ENCODE results near the gene OIP5. TPM values are rescaled to one million over a fixed set of nuclear protein-coding genes. Genes with fewer than 3 reads are reported as not detected.

OIP5 gene
- total and polyA plus RNA-seq, 10 of the 15 experiments (the other 5 are each of a cell fraction or from before 2014, with no cell fraction given): 4.8 to 61.4 (median 22.1) TPM

DNA sequence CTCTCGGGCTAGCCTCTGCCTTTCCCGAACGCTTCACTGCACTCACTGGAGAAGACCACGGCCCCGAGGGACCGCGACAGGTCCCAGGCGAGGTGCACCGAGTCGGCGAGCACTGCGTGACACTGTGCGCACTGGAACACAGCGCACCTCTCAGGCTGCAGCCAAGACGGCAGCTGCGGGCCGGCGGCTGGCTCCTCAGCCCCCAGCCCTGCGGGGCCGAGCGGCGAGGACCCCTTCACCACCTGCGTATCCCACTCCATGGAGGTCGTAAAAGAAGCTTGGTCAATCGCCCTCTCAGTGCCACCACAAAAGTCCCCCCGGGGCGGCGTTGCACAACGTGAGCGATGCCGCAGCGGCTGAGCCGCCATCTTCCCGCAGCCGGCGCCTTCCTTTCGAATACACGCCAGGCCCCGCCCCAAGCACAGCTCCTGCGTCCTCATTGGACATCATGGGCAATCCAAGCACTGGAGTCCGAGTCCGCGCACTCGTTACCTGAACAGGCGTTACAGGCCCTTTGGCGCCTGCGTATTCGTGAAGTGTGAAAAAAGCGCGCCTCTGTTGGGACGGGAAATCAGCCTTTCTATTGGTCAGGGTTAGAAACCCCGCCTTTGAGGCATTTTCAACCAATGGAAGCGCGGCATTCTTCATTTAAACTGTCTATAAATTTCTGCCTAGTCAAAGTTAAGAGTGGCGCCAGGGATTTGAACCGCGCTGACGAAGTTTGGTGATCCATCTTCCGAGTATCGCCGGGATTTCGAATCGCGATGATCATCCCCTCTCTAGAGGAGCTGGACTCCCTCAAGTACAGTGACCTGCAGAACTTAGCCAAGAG is at the start of gene OIP5, which contains the start of gene NUSAP1 (continued):
- TF ChIP-seq, protein P1, sequence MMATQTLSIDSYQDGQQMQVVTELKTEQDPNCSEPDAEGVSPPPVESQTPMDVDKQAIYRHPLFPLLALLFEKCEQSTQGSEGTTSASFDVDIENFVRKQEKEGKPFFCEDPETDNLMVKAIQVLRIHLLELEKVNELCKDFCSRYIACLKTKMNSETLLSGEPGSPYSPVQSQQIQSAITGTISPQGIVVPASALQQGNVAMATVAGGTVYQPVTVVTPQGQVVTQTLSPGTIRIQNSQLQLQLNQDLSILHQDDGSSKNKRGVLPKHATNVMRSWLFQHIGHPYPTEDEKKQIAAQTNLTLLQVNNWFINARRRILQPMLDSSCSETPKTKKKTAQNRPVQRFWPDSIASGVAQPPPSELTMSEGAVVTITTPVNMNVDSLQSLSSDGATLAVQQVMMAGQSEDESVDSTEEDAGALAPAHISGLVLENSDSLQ (IDR thresholded peaks at IDR 0.05): peak; percentile 59; the same call in 1 of the 2 replicates
- no peak; the same call in 1 of the 2 replicates for TF ChIP-seq ASH2L (IDR thresholded peaks at IDR 0.05; ENCODE audit: borderline replicate concordance, low read depth)
- TF ChIP-seq ZSCAN29 (IDR thresholded peaks at IDR 0.05): no peak
- TF ChIP-seq RB1 (IDR thresholded peaks at IDR 0.05; ENCODE audit: borderline replicate concordance): peak; percentile 73
- TF ChIP-seq TAF1 (IDR thresholded peaks at IDR 0.05; ENCODE audit: borderline replicate concordance, low read depth, low read length): peak; percentile 70
- no peak for TF ChIP-seq SUPT20H (IDR thresholded peaks at IDR 0.05; ENCODE audit: borderline replicate concordance, control insufficient read depth, low read depth, low read length)
- peak; percentile 97 for TF ChIP-seq POLR2A (IDR thresholded peaks at IDR 0.05; ENCODE audit: low read depth, low read length)
- TF ChIP-seq TCF12 (IDR thresholded peaks at IDR 0.05; ENCODE audit: low read depth, low read length): peak; percentile 35; the same call in 1 of the 2 replicates
- TF ChIP-seq, protein P2, sequence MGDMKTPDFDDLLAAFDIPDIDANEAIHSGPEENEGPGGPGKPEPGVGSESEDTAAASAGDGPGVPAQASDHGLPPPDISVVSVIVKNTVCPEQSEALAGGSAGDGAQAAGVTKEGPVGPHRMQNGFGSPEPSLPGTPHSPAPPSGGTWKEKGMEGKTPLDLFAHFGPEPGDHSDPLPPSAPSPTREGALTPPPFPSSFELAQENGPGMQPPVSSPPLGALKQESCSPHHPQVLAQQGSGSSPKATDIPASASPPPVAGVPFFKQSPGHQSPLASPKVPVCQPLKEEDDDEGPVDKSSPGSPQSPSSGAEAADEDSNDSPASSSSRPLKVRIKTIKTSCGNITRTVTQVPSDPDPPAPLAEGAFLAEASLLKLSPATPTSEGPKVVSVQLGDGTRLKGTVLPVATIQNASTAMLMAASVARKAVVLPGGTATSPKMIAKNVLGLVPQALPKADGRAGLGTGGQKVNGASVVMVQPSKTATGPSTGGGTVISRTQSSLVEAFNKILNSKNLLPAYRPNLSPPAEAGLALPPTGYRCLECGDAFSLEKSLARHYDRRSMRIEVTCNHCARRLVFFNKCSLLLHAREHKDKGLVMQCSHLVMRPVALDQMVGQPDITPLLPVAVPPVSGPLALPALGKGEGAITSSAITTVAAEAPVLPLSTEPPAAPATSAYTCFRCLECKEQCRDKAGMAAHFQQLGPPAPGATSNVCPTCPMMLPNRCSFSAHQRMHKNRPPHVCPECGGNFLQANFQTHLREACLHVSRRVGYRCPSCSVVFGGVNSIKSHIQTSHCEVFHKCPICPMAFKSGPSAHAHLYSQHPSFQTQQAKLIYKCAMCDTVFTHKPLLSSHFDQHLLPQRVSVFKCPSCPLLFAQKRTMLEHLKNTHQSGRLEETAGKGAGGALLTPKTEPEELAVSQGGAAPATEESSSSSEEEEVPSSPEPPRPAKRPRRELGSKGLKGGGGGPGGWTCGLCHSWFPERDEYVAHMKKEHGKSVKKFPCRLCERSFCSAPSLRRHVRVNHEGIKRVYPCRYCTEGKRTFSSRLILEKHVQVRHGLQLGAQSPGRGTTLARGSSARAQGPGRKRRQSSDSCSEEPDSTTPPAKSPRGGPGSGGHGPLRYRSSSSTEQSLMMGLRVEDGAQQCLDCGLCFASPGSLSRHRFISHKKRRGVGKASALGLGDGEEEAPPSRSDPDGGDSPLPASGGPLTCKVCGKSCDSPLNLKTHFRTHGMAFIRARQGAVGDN (IDR thresholded peaks at IDR 0.05): no peak
- no peak for TF ChIP-seq SMARCA5 (IDR thresholded peaks at IDR 0.05)
- no peak for TF ChIP-seq EP300 (IDR thresholded peaks at IDR 0.05; ENCODE audit: borderline replicate concordance in 1 of 2, control insufficient read depth in 1 of 2, low read depth in 2 of 2, low read length in 2 of 2)
- TF ChIP-seq, protein P3, sequence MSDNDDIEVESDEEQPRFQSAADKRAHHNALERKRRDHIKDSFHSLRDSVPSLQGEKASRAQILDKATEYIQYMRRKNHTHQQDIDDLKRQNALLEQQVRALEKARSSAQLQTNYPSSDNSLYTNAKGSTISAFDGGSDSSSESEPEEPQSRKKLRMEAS (IDR thresholded peaks at IDR 0.05; ENCODE audit: low read depth, low read length): peak; percentile 88
- TF ChIP-seq RELA (IDR thresholded peaks at IDR 0.05; ENCODE audit: borderline replicate concordance, partially characterized antibody): peak; percentile 20
- TF ChIP-seq SRF (IDR thresholded peaks at IDR 0.05; ENCODE audit: low read depth in 2 of 2, low read length in 2 of 2): no peak
- no peak for TF ChIP-seq MEF2A (IDR thresholded peaks at IDR 0.05; ENCODE audit: insufficient read depth, low read depth, low read length)
- no peak; the same call in 1 of the 2 replicates for TF ChIP-seq TBL1XR1 (IDR thresholded peaks at IDR 0.05; ENCODE audit: low read depth, low read length)
- no peak for TF ChIP-seq HCFC1 (IDR thresholded peaks at IDR 0.05; ENCODE audit: low read length)
- no peak for TF ChIP-seq ETV6 (conservative IDR thresholded peaks at IDR 0.05 in 1 of 2, IDR thresholded peaks at IDR 0.05 in 1 of 2; ENCODE audit: borderline replicate concordance in 1 of 2, low read depth in 1 of 2)
- TF ChIP-seq, protein P4, sequence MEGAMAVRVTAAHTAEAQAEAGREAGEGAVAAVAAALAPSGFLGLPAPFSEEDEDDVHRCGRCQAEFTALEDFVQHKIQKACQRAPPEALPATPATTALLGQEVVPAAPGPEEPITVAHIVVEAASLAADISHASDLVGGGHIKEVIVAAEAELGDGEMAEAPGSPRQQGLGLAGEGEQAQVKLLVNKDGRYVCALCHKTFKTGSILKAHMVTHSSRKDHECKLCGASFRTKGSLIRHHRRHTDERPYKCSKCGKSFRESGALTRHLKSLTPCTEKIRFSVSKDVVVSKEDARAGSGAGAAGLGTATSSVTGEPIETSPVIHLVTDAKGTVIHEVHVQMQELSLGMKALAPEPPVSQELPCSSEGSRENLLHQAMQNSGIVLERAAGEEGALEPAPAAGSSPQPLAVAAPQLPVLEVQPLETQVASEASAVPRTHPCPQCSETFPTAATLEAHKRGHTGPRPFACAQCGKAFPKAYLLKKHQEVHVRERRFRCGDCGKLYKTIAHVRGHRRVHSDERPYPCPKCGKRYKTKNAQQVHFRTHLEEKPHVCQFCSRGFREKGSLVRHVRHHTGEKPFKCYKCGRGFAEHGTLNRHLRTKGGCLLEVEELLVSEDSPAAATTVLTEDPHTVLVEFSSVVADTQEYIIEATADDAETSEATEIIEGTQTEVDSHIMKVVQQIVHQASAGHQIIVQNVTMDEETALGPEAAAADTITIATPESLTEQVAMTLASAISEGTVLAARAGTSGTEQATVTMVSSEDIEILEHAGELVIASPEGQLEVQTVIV (IDR thresholded peaks at IDR 0.05; ENCODE audit: borderline replicate concordance, partially characterized antibody): no peak
- peak; percentile 86; the same call in 2 of the 3 replicates for TF ChIP-seq POU2F2 (IDR thresholded peaks at IDR 0.05; ENCODE audit: borderline replicate concordance, low read depth, low read length)
- TF ChIP-seq IKZF2 (IDR thresholded peaks at IDR 0.05): no peak; a peak in 1 of 4 replicates
- peak; percentile 44 for TF ChIP-seq RUNX3 (IDR thresholded peaks at IDR 0.05; ENCODE audit: low read length)
